NCI-H524 (cell line): Measurements from ENCODE around the gene DGLUCY.
"Not testable (repeated sequence)": the region's sequence is repeated elsewhere in the genome, so short reads cannot be mapped to it uniquely, and the experiment has no call there.

Source experiments
- DNase-seq, 2 experiments: peaks; one replicate each; lab custom pipeline; 2025; lab: John Stamatoyannopoulos, UW

The DGLUCY gene

GRCh38 chr14:91207008-91207407 lies 93.1 kb downstream of the DGLUCY start:
- DNase-seq, result no peak

DNA sequence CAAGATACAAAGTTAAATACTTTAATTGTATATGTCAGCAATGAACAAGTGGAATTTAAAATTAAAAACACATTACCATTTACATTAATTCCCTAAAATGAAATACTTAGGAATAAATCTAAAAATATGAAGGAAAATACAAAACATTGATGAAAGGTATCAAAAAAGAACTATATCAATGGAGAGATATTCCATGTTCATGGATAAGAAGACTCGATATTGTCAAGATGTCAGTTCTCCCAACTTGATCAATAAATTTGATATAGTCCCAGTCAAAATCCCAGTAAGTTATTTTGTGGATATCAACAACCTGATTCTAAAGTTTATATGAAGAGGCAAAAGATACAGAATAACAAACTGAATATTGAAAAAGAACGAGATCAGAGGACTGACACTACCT lies 97.1 kb downstream of the DGLUCY start:
- DNase-seq, result no peak

- no peak for DNase-seq
Measured at GRCh38 chr14:91214306-91214705, 100.4 kb downstream of the DGLUCY start.

DNA sequence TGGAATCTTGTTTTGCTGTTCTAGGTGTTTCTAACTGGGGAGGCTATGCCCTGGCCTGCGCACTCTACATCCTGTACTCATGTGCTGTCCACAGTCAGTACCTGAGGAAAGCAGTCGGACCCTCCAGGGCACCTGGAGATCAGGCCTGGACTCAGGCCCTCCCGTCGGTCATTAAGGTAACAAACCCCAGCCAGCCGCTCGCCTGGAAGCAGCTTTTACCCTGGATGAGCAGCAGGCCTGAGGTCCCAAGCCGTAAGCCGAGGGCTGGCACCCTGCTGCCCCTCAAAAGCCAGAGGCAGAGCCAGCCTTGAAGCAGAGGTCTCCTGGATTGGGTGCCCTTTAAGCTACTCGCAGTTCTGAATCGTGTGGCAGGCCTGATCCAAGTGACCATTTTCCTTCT lies 101.5 kb downstream of the DGLUCY start:
- no peak for DNase-seq

DNA sequence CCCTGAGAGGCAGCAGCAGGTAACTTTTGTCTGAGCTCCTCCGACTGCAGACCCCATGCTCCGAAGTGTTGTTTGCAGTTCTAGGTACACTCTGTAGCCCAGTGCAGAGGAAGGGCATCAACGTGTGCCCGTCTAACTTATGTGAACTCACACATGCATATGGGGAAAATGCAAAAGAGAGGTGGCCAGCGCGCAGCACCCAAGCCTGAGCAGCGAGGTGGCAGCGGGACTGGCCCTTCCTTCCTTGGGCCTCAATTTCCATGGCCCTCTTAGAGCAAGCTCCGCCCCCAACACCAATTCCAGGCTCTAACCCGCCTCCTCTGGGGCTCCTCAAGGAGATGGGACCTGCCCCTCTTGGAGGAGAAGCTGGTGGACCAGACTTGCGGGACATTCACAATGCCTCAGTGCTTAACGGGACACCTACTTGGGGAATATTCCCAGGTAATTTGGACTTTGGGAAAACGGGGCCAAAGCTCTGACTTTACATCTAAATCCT lies 102.9 kb downstream of the DGLUCY start:
- no peak for DNase-seq

DNA sequence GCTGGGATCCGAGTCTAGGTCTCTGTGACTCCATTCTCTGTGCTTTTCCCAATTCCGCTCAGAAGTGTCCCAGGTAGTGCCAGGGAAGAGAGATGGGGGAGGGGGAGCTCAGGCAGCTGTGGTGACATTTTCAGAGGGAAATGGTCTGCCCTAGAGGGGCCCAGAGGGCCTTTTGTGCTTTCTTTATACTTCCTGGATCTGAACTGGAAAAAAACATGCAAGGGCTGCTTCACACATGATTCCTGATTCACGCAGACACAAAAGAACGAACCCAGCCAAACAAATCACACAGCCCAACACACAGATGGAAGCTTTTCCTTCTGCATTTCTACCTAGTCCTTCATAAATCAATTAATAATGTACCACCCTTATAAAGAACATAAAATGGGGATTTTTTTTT lies 104.1 kb downstream of the DGLUCY start:
- DNase-seq, result no peak

GRCh38 chr14:91219517-91220389 lies 105.9 kb downstream of the DGLUCY start:
- DNase-seq, result no peak

- DNase-seq, result peak in 1 of 2 experiments; percentile 94
Measured at GRCh38 chr14:91220581-91221000, 106.7 kb downstream of the DGLUCY start.

- DNase-seq, result no peak
Measured at GRCh38 chr14:91221270-91221669, 107.4 kb downstream of the DGLUCY start.

DNA sequence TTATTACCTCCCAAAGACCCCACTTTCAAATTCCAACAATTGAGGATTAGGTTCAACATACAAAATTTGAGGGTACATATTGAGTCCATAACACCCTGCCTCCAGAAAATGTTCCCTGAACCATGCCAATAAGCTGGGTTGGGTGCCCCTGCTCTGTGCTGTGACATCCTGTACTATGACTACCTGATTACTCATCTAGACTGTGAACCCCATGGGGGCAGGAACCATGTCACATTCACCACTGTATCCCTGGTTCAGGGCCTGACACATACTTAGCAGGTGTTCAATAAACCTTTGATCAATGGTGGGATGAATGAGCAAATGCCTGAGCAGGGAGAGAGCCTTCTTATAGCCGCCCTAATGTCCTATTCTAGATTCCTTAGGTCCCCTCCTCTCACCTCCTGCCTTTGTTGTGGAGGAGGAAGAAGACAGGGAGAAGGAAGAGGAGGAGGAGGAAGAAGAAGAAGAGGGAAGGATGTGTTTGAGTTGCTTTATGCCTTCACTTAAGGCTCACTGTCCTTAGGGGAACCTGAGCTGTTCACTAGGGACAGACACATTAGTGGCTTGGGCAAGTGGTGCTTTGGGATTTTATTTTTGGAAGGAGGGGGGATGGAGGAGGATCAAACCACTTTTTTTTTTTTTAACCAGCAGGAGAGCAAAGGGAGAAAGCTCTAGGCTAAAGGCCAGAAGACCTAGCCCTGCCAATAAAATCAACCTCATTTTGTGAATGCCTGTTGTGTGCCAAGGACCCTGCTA lies 109.3 kb downstream of the DGLUCY start:
- DNase-seq, result no peak

DNA sequence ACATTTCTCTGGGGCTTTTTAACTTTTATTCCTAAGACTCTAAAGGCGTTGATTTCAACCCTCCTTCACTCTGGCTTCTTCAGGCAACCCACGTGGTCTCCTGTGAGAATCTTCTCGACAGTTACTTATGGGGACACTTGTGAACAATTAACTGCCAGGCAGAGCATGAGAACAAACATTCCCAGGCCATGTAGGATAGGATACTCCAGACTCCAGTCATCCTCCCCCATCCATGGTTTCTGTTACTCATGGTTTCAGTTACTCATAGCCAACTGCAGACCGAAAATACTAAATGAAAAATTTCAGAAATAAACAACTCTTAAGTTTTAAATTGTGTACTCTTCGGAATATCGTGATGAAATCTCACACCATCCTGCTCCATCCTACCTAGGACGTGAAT lies 111.2 kb downstream of the DGLUCY start:
- DNase-seq, result no peak

DNA sequence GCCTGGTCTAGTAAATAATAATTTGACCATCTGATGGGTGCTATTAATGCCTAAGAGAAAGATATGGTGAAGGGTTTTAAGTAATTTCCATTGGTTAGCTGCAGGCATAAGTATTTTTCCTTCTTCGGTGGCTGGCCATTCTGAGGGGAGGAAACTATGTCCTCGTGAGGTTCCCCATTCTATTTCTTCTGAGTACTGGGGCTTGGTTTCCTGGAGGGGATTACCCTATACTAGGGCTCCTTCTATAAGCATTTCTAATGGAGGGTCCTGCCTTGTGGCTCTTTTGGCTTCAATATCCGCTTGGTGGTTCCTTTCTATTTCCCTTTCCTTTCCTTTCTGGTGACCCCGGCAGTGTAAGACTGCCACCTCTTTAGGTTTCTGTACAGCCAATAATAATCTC lies 112.5 kb downstream of the DGLUCY start:
- not testable (repeated sequence) for DNase-seq

DNA sequence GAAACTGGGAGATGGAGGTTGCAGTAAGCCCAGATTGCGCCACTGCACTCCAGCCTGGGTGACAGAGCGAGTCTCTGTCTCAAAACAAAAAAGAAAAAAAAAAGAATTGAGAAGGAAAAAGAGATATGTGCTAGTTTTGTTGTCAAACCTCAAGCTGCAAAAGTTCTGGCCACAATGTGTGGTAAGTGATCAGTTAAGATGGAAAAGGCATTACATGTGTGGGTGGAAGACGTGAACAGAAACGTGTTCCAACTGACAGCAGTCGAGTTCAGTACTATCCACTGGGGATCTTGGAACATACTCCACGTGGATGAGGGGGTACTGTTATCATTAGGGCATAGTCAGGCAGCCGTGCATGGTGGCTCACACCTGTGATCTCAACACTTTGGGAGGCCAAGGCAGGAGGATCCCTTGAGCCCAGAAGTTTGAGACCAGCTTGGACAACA lies 113.3 kb downstream of the DGLUCY start:
- DNase-seq, result no peak

DNA sequence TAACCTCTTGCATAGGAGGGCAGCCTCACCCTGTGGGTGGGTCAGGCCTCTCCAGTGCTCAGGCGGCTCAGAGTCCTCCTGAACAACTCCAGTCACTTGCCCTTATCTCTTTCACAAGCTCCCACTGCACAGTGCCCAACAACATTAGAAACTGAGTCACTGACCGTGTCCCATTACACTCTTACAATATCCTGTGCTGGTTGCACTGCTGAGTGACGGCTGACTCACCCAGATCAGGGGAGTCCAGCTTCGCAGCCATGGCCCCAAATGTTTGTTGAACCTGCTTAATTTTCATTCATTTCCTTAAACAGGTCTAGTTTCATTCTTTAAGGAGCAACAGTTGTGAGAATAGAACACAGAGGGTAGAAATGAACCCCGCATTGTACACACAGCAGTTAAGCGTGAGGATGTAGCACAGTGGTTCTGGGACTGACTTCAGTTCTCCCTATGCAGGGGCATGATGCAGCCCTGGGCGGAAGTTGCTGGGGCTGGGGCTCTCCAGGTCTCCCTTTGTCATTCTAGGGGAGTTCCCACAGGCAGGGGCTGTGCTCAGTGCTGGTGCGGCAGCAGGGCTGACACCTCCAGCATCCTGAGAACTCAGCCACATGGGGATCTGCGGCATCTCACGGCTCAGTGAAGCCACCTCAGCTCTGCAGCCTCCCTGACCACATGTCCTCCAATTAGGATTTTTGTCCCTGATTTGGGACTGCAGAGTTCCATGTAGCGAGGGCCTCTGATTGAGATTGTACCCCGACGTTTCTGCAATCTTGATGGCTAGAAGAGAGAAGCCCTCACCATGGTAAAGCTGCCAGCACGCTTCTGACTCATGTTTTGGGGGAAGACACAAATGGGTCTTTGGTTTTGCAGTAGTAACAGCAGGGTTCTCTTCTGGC lies 114.5 kb downstream of the DGLUCY start:
- no peak for DNase-seq

GRCh38 chr14:91229005-91229382 lies 115.1 kb downstream of the DGLUCY start:
- DNase-seq, result no peak

DNA sequence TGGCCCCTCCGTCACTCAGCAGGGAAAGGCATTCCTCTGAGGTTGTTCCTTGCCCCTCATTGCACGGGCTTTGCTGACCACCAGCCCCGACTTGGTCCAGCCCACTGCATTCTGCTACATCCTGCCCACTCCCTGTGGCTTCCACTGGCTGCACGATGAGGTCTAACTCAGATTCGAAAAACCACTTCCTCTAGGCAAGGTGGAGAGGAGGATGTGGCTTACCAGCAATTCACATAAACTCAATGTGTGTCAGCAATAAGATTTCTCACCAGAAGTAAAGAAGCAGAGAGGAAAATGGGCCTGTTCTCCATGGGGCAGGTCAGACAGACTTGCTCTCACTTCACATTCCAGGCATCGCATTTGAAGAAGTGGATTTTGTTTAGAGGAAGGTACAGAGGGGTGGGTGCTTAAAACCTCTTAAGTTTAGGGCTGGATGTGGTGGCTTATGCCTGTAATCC lies 115.9 kb downstream of the DGLUCY start:
- no peak for DNase-seq

- peak in 1 of 2 experiments; percentile 28 for DNase-seq
Measured at GRCh38 chr14:91230397-91231035, 116.6 kb downstream of the DGLUCY start.

- DNase-seq, result no peak
Measured at GRCh38 chr14:91231446-91231845, 117.6 kb downstream of the DGLUCY start.

- DNase-seq, result peak; percentile 87 to 89
Measured at GRCh38 chr14:91232052-91232451, 118.2 kb downstream of the DGLUCY start.

GRCh38 chr14:91232603-91233002 lies 118.7 kb downstream of the DGLUCY start:
- no peak for DNase-seq
